Subcutaneous adipose tissue (tissue), 4 donors: ENCODE data around the gene KCNMA1. TPM values are rescaled to one million over a fixed set of nuclear protein-coding genes. Genes with fewer than 3 reads are reported as not detected.

ENCODE experiments used
- CTCF ChIP-seq: fragments of 450-650 bp; IDR thresholded peaks from one replicate; pipeline ENCODE4 v1.5.1; 2016; ENCODE audit warnings: low read depth, mild to moderate bottlenecking, control low read depth, antibody characterized with exemption, moderate library complexity
- total RNA-seq, 4 donors: library from RNA; depleted of rRNA; stranded (reverse); fragments of >200 nt; gene quantifications; one replicate each; pipeline ENCODE4 v1.1.0, GENCODE V29; 2016

The KCNMA1 gene
- total RNA-seq, 4 donors from 2014 or later: 10.3 to 91.5 (median 23.8) TPM

- no peak for TF ChIP-seq CTCF
Measured at GRCh38 chr10:77313066-77313750, 324.4 kb downstream of the KCNMA1 start.

GRCh38 chr10:77311186-77311585 lies 326.4 kb downstream of the KCNMA1 start:
- no peak for TF ChIP-seq CTCF

GRCh38 chr10:77310288-77310840 lies 327.2 kb downstream of the KCNMA1 start:
- no peak for TF ChIP-seq CTCF

GRCh38 chr10:77309509-77309908 lies 328.1 kb downstream of the KCNMA1 start:
- no peak for TF ChIP-seq CTCF

GRCh38 chr10:77309092-77309491 lies 328.5 kb downstream of the KCNMA1 start:
- TF ChIP-seq CTCF: no peak

- TF ChIP-seq CTCF: no peak
Measured at GRCh38 chr10:77308084-77308732, 329.4 kb downstream of the KCNMA1 start.

GRCh38 chr10:77306666-77307065 lies 330.9 kb downstream of the KCNMA1 start:
- TF ChIP-seq CTCF: no peak
